ENCODE data around the gene FADS2.

FADS2 gene

DNA sequence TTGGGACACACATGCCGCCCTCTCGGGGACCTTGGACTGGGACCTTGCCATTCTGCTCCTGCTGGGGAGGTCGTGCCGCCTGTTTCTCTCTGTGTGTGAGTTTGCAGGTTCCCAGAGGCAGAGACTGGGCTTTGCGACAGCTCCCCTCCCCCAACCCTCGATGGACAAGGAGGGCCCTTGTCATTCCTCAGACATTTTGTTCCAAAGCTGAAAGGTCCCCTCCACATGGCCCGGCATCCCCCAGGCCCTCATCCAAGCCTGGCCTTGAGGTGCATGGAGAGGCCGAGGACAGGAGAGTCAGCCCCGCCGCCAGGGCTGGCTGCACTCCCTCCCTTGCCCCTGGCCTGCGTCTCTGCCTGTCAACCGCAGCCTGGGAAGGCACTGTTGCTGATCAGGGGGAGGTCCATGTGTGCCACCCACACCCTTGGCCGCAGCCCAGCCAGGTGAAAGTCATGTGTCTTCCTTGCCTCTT, 25.6 kb downstream of the FADS2 start:
- no peak overlapping the region for H3K27ac ChIP-seq (ENCODE audit: low read length)
- H3K36me3 ChIP-seq (replicated peaks; ENCODE audit: insufficient read depth, low read length), result no peaks in the 10 kb centered on the region
- TF ChIP-seq EZH2 (optimal IDR thresholded peaks at IDR 0.05; ENCODE audit: low read depth, low read length), result no peak
- TF ChIP-seq EZH2phosphoT487 (IDR thresholded peaks at IDR 0.05; ENCODE audit: low read length), result no peak
- TF ChIP-seq, protein P1, sequence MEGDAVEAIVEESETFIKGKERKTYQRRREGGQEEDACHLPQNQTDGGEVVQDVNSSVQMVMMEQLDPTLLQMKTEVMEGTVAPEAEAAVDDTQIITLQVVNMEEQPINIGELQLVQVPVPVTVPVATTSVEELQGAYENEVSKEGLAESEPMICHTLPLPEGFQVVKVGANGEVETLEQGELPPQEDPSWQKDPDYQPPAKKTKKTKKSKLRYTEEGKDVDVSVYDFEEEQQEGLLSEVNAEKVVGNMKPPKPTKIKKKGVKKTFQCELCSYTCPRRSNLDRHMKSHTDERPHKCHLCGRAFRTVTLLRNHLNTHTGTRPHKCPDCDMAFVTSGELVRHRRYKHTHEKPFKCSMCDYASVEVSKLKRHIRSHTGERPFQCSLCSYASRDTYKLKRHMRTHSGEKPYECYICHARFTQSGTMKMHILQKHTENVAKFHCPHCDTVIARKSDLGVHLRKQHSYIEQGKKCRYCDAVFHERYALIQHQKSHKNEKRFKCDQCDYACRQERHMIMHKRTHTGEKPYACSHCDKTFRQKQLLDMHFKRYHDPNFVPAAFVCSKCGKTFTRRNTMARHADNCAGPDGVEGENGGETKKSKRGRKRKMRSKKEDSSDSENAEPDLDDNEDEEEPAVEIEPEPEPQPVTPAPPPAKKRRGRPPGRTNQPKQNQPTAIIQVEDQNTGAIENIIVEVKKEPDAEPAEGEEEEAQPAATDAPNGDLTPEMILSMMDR (IDR thresholded peaks at IDR 0.05; ENCODE audit: low read length), result no peak
- H3F3A ChIP-seq (ENCODE audit: insufficient read depth, low read length), result no peaks in the 10 kb centered on the region
- no peaks in the 10 kb centered on the region for H3K79me2 ChIP-seq (ENCODE audit: low read length)
- H3K4me3 ChIP-seq (ENCODE audit: low read length), result no peak overlapping the region
- H3K27me3 ChIP-seq (replicated peaks; ENCODE audit: insufficient read depth, low read length), result peaks cover 35% of the 10 kb centered on the region
- DNase-seq, result no peak
- no peaks in the 10 kb centered on the region for H3K9me3 ChIP-seq (replicated peaks; ENCODE audit: insufficient read depth, low read length)
- H4K20me1 ChIP-seq (ENCODE audit: insufficient read depth, low read length), result no peaks in the 10 kb centered on the region
- no peak overlapping the region for H2AFZ ChIP-seq (ENCODE audit: low read length)
- no peak overlapping the region for H3K4me2 ChIP-seq (ENCODE audit: low read depth, low read length)
- no peaks in the 10 kb centered on the region for H3K4me1 ChIP-seq (ENCODE audit: low read length)
- H3K9me2 ChIP-seq (replicated peaks; ENCODE audit: insufficient read depth, low read length), result no peaks in the 10 kb centered on the region
- no peak overlapping the region for H3K9ac ChIP-seq (ENCODE audit: low read length)

DNA sequence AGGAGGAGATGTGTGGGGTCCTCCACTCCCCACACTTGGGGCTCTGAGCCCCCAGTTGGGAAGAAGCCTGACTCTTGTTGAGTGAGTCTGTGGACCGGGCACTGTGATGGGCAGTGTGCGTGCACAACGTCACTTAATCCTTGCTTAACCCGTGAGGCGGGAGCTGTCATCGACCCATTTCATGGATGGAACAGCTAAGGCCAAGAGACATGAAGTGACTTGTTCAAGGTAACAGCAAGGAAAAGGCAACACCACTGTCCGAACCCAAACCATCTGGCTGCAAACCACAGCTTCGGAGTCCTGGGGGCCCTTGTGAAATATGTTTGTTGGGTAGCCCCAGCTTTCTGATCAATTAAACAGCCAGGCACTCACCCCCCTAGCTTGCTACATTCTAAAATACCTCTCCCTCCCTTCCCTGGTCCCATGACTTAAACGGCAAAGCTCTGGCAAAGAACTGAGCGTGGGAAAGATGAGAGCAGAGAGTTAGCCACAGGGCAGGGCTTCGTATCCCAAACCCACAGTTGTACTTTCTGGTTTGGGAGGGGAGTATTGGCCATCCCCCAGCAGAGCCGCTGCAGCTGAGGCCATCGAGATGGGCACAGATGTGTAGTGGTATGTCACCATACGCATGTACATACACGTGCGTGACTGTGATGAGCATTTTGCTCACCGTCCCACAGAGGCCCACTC, 26.3 kb downstream of the FADS2 start:
- Histone ChIP-seq H3K36me3 (replicated peaks; ENCODE audit: insufficient read depth, low read length) (no peaks in the 10 kb centered on the region), H3K4me3 (ENCODE audit: low read length) (no peak overlapping the region), H2AFZ (ENCODE audit: low read length) (no peak overlapping the region), H3K9me3 (replicated peaks; ENCODE audit: insufficient read depth, low read length) (no peaks in the 10 kb centered on the region), H3K4me2 (ENCODE audit: low read depth, low read length) (no peak overlapping the region), H3F3A (ENCODE audit: insufficient read depth, low read length) (no peaks in the 10 kb centered on the region), H4K20me1 (ENCODE audit: insufficient read depth, low read length) (no peaks in the 10 kb centered on the region), H3K9ac (ENCODE audit: low read length) (no peak overlapping the region), H3K27ac (ENCODE audit: low read length) (no peak overlapping the region), H3K27me3 (replicated peaks; ENCODE audit: insufficient read depth, low read length) (peaks cover 35% of the 10 kb centered on the region), H3K9me2 (replicated peaks; ENCODE audit: insufficient read depth, low read length) (no peaks in the 10 kb centered on the region), H3K79me2 (ENCODE audit: low read length) (no peaks in the 10 kb centered on the region), H3K4me1 (ENCODE audit: low read length) (no peaks in the 10 kb centered on the region)
- TF ChIP-seq EZH2phosphoT487 (IDR thresholded peaks at IDR 0.05; ENCODE audit: low read length) (no peak), EZH2 (optimal IDR thresholded peaks at IDR 0.05; ENCODE audit: low read depth, low read length) (no peak)
- TF ChIP-seq, protein P1 (IDR thresholded peaks at IDR 0.05; ENCODE audit: low read length), result no peak
- no peak for DNase-seq

DNA sequence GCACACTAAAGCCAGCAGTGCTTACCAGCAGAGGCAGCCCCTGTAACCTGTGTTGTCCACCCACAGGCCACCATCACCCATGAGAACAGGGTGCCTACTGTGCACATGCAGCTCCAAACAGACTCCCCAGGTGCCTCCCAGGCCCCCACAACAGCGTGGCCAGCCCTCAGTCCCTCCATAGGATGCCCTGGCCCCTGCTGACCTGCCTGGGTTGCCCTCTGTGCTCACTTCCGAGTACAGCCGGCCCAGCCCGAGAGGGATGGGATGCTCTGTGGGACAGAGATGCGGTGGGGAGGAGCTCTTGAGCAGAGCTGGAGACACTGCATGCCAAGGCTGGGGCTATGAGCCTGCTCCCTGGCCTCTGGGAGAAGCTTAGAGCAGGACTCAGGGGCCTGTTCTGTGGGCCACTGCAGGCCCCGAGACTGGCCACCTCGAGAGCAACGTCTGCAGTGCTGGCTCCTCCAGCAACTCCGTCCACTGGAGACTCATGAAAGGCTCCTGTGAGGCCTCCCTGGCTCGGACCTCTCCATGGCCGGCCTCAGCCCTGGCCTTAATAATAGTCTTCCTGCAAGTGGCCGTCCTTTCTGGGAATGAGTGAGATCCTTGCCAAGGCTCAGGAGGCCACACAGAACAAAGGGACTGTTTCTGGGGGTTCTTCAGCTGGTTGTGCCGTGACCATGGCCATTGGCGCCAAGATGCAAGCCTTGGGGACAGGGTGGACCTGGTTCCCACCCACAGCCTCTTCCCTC, 27.0 kb downstream of the FADS2 start:
- Histone ChIP-seq H3K9ac (ENCODE audit: low read length) (no peak overlapping the region), H3K4me2 (ENCODE audit: low read depth, low read length) (no peak overlapping the region), H3F3A (ENCODE audit: insufficient read depth, low read length) (no peaks in the 10 kb centered on the region), H4K20me1 (ENCODE audit: insufficient read depth, low read length) (no peaks in the 10 kb centered on the region), H3K79me2 (ENCODE audit: low read length) (no peaks in the 10 kb centered on the region), H3K36me3 (replicated peaks; ENCODE audit: insufficient read depth, low read length) (no peaks in the 10 kb centered on the region), H3K4me3 (ENCODE audit: low read length) (no peak overlapping the region), H3K27ac (ENCODE audit: low read length) (no peak overlapping the region), H3K4me1 (ENCODE audit: low read length) (no peaks in the 10 kb centered on the region), H3K9me3 (replicated peaks; ENCODE audit: insufficient read depth, low read length) (no peaks in the 10 kb centered on the region), H3K27me3 (replicated peaks; ENCODE audit: insufficient read depth, low read length) (peaks cover 35% of the 10 kb centered on the region), H2AFZ (ENCODE audit: low read length) (no peak overlapping the region), H3K9me2 (replicated peaks; ENCODE audit: insufficient read depth, low read length) (no peaks in the 10 kb centered on the region)
- no peak for TF ChIP-seq EZH2phosphoT487 (IDR thresholded peaks at IDR 0.05; ENCODE audit: low read length)
- TF ChIP-seq, protein P1 (IDR thresholded peaks at IDR 0.05; ENCODE audit: low read length), result no peak
- no peak for TF ChIP-seq EZH2 (optimal IDR thresholded peaks at IDR 0.05; ENCODE audit: low read depth, low read length)
- DNase-seq, result no peak
